Gastroesophageal sphincter (tissue), 3 donors: ENCODE results near the gene NUF2.

Experiments used
- EP300 ChIP-seq: sonication (generic); formaldehyde crosslinking; IDR thresholded peaks from one replicate; pipeline ENCODE4 v1.6.1; 2017; ENCODE audit warnings: antibody characterized with exemption, mild to moderate bottlenecking
- TF ChIP-seq, protein P1 (sequence below), 4 experiments: fragments of 200-600 bp in 2 of 4; fragments of 450-650 bp in 2 of 4; sonication (generic) in 1 of 4; IDR thresholded peaks; one replicate each; pipeline ENCODE4 v1.5.1; 2017 to 2019; ENCODE audit warnings: antibody characterized with exemption in 4 of 4, mild to moderate bottlenecking in 2 of 4, moderate library complexity in 2 of 4

GRCh38 chr1:163372576-163372975, 50.8 kb downstream of the NUF2 start:
- TF ChIP-seq, protein P1, sequence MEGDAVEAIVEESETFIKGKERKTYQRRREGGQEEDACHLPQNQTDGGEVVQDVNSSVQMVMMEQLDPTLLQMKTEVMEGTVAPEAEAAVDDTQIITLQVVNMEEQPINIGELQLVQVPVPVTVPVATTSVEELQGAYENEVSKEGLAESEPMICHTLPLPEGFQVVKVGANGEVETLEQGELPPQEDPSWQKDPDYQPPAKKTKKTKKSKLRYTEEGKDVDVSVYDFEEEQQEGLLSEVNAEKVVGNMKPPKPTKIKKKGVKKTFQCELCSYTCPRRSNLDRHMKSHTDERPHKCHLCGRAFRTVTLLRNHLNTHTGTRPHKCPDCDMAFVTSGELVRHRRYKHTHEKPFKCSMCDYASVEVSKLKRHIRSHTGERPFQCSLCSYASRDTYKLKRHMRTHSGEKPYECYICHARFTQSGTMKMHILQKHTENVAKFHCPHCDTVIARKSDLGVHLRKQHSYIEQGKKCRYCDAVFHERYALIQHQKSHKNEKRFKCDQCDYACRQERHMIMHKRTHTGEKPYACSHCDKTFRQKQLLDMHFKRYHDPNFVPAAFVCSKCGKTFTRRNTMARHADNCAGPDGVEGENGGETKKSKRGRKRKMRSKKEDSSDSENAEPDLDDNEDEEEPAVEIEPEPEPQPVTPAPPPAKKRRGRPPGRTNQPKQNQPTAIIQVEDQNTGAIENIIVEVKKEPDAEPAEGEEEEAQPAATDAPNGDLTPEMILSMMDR (IDR thresholded peaks at IDR 0.05) = no peak
- TF ChIP-seq EP300 = no peak
